Suppressor macrophage treated with lipopolysaccharide for 4 hours (primary cell): ENCODE results near the gene ZNF280D.
"Not testable (repeated sequence)": the region's sequence is repeated elsewhere in the genome, so short reads cannot be mapped to it uniquely, and the experiment has no call there.

ENCODE experiments used
- DNase-seq: peaks from one replicate; pipeline ENCODE4 v3.0.0-alpha.2; 2020

Gene ZNF280D

GRCh38 chr15:56715220-56715619 is 18.1 kb downstream of the ZNF280D start:
- no peak for DNase-seq

DNA sequence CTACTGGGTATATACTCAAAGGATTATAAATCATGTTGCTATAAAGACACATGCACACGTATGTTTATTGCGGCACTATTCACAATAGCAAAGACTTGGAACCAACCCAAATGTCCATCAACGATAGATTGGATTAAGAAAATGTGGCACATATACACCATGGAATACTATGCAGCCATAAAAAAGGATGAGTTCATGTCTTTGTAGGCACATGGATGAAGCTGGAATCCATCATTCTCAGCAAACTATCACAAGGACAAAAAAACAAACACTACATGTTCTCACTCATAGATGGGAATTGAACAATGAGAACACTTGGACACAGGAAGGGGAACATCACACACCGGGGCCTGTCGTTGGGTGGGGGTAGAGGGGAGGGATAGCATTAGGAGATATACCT is 23.8 kb downstream of the ZNF280D start:
- not testable (repeated sequence) for DNase-seq

DNA sequence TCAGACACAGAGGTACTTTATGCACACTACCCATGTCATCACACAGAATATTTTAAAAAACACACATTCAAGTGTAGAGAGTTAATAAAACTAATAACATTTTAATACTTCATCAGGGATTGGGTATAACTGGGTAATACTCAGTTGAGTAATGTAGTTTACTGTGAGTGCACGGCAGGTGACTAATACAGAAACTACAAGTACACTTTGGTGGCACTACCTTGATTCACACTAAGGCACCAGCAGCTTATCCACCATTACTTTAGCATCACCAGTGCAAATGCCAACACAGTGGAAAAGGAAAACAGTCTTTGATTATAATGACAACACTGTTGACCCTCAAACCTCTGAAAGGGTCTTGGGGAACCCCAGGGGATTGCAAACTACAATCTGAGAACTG is 33.6 kb downstream of the ZNF280D start:
- no peak for DNase-seq

DNA sequence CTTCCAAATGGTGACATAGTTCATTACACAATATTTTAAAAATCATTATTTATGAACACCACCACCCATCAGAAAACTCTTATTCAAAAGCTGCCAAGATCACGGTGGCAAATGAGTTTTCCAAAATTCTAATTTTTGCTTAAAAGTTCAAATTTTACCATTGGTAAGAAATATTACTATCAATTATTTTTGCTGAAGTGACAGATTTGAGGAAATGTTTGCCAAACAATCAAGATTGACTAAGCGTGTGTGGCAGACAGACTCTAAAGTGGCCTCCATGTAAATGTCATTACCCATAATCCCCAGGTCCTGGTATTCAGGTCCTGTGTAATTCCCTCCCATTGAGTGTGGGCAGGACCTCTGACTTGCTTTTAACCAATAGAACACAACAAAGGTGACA is 35.0 kb downstream of the ZNF280D start:
- DNase-seq = no peak

- DNase-seq = no peak
Measured at GRCh38 chr15:56693761-56694160, 39.5 kb downstream of the ZNF280D start.

GRCh38 chr15:56690733-56691132 is 42.6 kb downstream of the ZNF280D start:
- DNase-seq = no peak

GRCh38 chr15:56683908-56684307 is 49.4 kb downstream of the ZNF280D start:
- DNase-seq = no peak

GRCh38 chr15:56681113-56681512 is 52.2 kb downstream of the ZNF280D start:
- no peak for DNase-seq

GRCh38 chr15:56679225-56679624 is 54.1 kb downstream of the ZNF280D start:
- DNase-seq = no peak

GRCh38 chr15:56678571-56678970 is 54.7 kb downstream of the ZNF280D start:
- DNase-seq = no peak

DNA sequence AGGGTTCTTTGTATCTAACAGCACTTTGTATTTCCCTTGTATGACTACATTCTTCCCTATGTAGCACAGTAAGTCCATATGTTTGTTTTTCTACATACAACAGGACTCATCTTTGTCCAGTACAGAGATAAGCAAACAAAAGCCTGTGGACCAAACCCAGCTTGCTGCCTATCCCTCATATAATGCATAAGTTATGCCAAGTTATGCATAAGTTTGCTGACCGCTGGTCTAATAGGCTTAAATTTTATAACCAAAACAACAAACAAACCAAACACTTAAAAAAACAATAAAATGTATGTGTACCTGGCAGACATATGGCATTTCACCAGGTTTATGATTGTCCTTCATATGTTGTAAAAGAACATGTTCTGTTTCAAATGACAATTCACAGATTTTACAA is 56.0 kb downstream of the ZNF280D start:
- DNase-seq = no peak

DNA sequence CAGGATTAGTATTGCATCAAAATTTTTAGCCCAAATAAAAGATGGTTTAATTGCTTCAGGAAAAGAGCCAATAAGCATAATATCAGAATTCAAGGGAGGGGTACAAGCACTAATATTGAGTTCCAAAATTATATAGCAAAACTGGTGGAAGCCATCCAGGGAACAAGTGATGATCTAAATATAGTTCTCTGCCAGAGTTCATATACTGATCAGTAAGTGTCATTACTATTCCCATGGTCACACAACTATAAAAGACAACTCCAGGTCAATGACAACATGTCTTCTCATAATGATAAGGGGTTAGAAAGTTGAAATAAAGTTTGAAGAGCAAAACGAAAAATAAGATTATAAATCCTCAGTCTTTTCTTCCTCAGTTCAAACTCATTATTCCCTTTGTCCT is 57.4 kb downstream of the ZNF280D start:
- DNase-seq = no peak

- no peak for DNase-seq
Measured at GRCh38 chr15:56674857-56675256, 58.5 kb downstream of the ZNF280D start.

DNA sequence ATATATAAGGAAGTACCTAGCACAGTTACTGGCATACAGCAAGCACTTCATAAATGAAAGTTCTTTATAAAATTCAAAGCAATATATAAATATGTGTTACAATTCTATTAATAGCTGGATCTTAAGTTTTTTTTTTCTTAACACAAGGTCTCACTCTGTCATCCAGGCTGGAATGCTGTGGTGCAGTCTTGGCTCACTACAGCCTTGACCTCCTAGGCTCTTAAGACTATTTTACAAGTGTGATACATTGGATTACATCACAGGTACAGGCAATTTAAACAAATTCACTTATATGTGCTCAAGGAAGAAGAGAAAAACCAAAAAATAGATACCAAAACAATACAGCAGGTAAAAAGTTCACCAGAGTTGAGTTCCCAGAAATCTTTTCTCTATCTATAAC is 60.6 kb downstream of the ZNF280D start:
- no peak for DNase-seq

- peak; percentile 34 for DNase-seq
Measured at GRCh38 chr15:56667517-56667916, 65.8 kb downstream of the ZNF280D start.

GRCh38 chr15:56660943-56661342 is 72.4 kb downstream of the ZNF280D start:
- DNase-seq = no peak

DNA sequence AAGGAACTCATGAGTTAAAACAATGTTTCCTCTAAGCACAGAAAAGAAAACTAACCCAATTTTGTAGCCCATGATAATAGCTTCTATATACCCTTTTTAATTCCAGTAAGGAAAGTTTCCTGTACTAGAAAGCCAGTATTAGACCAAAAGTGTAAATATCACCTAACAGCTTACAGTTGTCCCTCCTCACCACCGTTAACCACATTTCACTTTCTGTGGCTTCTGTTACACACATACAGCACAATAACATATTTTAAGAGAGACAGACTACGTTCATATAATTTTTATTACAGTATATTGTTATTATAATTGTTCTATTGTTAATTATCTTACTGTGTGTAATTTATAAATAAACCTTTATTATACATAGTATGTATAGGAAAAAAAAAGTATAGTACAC is 74.1 kb downstream of the ZNF280D start:
- no peak for DNase-seq

DNA sequence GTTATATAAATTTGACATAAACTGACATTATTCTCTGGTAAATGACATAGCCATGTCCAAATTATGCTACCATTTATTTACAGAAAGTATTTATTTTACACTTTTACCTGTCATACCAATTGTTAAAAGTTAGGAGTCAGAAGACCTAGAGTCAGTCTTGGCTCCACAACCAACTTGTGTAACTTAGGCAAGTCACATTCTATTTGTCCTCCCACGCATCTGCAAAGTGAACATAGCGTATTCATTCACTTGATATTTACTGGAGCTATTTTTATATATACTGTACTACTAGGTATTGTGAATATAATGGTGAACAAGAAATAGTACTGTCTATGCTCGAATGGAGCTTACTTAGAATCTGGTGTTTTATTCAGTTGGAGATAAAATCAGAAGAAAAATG is 78.7 kb downstream of the ZNF280D start:
- no peak for DNase-seq

- DNase-seq = no peak
Measured at GRCh38 chr15:56654216-56654615, 79.1 kb downstream of the ZNF280D start.

- DNase-seq = no peak
Measured at GRCh38 chr15:56653787-56654186, 79.5 kb downstream of the ZNF280D start.

DNA sequence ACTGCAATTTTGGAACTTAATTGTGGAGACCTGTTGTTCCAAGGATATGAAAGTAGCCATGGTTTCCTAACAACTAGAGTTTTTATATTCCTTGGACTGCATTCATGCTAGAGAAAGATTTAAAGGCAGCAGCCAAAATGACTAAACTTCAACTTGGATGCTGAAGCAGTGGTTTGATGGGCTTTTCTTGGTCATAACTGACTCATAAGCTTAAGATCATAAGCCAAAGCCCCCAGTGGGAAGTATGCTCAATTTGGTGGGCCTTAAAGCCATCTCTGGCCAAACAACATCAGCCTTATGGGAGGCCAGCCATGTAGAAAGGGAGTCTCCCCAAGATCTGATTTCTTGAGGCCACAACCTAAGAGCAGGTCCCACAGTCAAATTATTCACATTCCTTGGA is 80.2 kb downstream of the ZNF280D start:
- no peak for DNase-seq

DNA sequence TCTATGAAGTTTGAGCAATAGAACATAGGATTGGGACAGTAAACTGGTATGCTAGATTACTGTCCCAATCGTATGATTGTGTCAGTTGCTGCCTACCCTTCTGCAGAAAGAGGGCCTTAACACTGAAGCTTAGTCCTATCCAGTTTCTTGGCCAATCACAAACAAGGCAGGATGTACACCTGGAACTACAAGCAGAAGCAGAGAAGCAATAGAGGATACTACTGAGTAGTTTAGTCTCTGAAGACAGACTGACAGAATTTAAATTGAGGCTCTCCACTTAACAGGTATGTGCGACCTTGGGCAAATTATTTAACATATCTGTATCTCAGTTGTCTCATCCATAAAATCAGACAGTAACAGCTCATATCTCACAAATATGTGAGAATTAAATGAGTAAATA is 85.0 kb downstream of the ZNF280D start:
- no peak for DNase-seq

DNA sequence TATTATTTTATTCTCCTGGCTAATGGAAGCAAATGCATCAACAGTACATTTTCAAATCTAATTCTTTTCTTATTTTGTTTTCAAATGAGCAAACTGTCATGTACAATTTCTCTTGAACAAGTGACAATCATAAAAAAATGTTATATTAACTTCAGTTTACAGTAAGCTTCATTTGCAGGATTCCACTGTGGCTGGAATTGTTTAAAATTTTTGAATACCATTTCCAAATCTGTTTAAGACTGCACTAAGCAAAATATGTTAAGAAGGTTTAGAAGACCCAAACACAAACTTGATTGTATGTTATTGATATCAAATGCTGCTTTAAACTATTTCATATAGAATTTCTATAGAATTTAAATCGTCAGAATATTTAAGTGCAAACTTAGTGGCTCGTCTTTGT is 92.8 kb downstream of the ZNF280D start:
- DNase-seq = no peak

- DNase-seq = no peak
Measured at GRCh38 chr15:56640127-56640526, 93.2 kb downstream of the ZNF280D start.

- no peak for DNase-seq
Measured at GRCh38 chr15:56639631-56640030, 93.7 kb downstream of the ZNF280D start.

GRCh38 chr15:56631765-56632164 is 101.5 kb downstream of the ZNF280D start:
- no peak for DNase-seq
